Measurements from ENCODE around the gene COMMD3. TPM values are rescaled to one million over a fixed set of nuclear protein-coding genes. Genes with fewer than 3 reads are reported as not detected.

The COMMD3 gene
- total RNA-seq, 1 donor, result 53.9 TPM

- Histone ChIP-seq H3K27me3 (ENCODE audit: insufficient read depth, low read length) (peaks cover 86% of the 10 kb centered on the region), H3K4me3 (ENCODE audit: insufficient read depth, low read length) (no peak overlapping the region)
- TF ChIP-seq CTCF (IDR thresholded peaks at IDR 0.05; ENCODE audit: extremely low read depth, low read depth, low read length), result no peak
Measured at GRCh38 chr10:22343731-22344130, 27.5 kb downstream of the COMMD3 start.

GRCh38 chr10:22344249-22344648 lies 28.1 kb downstream of the COMMD3 start:
- no peak for TF ChIP-seq CTCF (IDR thresholded peaks at IDR 0.05; ENCODE audit: extremely low read depth, low read depth, low read length)
- no peaks in the 10 kb centered on the region for H4K20me1 ChIP-seq (ENCODE audit: insufficient read depth, low read length)
- no peak overlapping the region for H2AFZ ChIP-seq (ENCODE audit: low read length)
- H3K36me3 ChIP-seq (ENCODE audit: insufficient read depth, low read length), result no peaks in the 10 kb centered on the region
- no peaks in the 10 kb centered on the region for H3K79me2 ChIP-seq (ENCODE audit: insufficient read depth, low read length)
- H3K4me1 ChIP-seq (ENCODE audit: insufficient read depth, low read length), result peaks cover 7% of the 10 kb centered on the region
- H3K9me3 ChIP-seq (ENCODE audit: low read depth, low read length), result no peaks in the 10 kb centered on the region
- no peak overlapping the region for H3K4me3 ChIP-seq (ENCODE audit: insufficient read depth, low read length)
- H3K27me3 ChIP-seq (ENCODE audit: insufficient read depth, low read length), result peaks cover 81% of the 10 kb centered on the region
- DNase-seq (ENCODE audit: insufficient read length, low spot score, missing footprints), result no peak
- H3K27ac ChIP-seq (ENCODE audit: low read depth, low read length), result no peak overlapping the region
- H3K4me2 ChIP-seq (ENCODE audit: insufficient read depth, low read length), result no peak overlapping the region

More at GRCh38 chr10:22343731-22344130, 27.5 kb downstream of the COMMD3 start:
- Histone ChIP-seq H3K36me3 (ENCODE audit: insufficient read depth, low read length) (no peaks in the 10 kb centered on the region), H3K4me2 (ENCODE audit: insufficient read depth, low read length) (no peak overlapping the region), H3K79me2 (ENCODE audit: insufficient read depth, low read length) (no peaks in the 10 kb centered on the region), H2AFZ (ENCODE audit: low read length) (no peak overlapping the region), H4K20me1 (ENCODE audit: insufficient read depth, low read length) (no peaks in the 10 kb centered on the region), H3K27ac (ENCODE audit: low read depth, low read length) (no peak overlapping the region), H3K4me1 (ENCODE audit: insufficient read depth, low read length) (peaks cover 7% of the 10 kb centered on the region), H3K9me3 (ENCODE audit: low read depth, low read length) (no peaks in the 10 kb centered on the region)
- no peak for DNase-seq (ENCODE audit: insufficient read length, low spot score, missing footprints)

GRCh38 chr10:22344781-22345300 lies 28.7 kb downstream of the COMMD3 start:
- DNase-seq (ENCODE audit: insufficient read length, low spot score, missing footprints), result no peak
- Histone ChIP-seq H3K27me3 (ENCODE audit: insufficient read depth, low read length) (peaks cover 75% of the 10 kb centered on the region), H3K36me3 (ENCODE audit: insufficient read depth, low read length) (no peaks in the 10 kb centered on the region), H3K4me3 (ENCODE audit: insufficient read depth, low read length) (no peak overlapping the region), H3K27ac (ENCODE audit: low read depth, low read length) (no peak overlapping the region), H4K20me1 (ENCODE audit: insufficient read depth, low read length) (no peaks in the 10 kb centered on the region), H3K79me2 (ENCODE audit: insufficient read depth, low read length) (no peaks in the 10 kb centered on the region), H3K4me1 (ENCODE audit: insufficient read depth, low read length) (peaks cover 7% of the 10 kb centered on the region), H2AFZ (ENCODE audit: low read length) (no peak overlapping the region), H3K4me2 (ENCODE audit: insufficient read depth, low read length) (no peak overlapping the region), H3K9me3 (ENCODE audit: low read depth, low read length) (no peaks in the 10 kb centered on the region)
- TF ChIP-seq CTCF (IDR thresholded peaks at IDR 0.05; ENCODE audit: extremely low read depth, low read depth, low read length), result no peak

- no peak for TF ChIP-seq CTCF (IDR thresholded peaks at IDR 0.05; ENCODE audit: extremely low read depth, low read depth, low read length)
- no peaks in the 10 kb centered on the region for H3K36me3 ChIP-seq (ENCODE audit: insufficient read depth, low read length)
- peaks cover 74% of the 10 kb centered on the region for H3K27me3 ChIP-seq (ENCODE audit: insufficient read depth, low read length)
- H2AFZ ChIP-seq (ENCODE audit: low read length), result no peak within 1 kb of the TSS
- H3K27ac ChIP-seq (ENCODE audit: low read depth, low read length), result no peak within 1 kb of the TSS
- no peak for DNase-seq (ENCODE audit: insufficient read length, low spot score, missing footprints)
- H3K4me3 ChIP-seq (ENCODE audit: insufficient read depth, low read length), result no peak within 1 kb of the TSS
- no peaks in the 10 kb centered on the region for H3K79me2 ChIP-seq (ENCODE audit: insufficient read depth, low read length)
- H3K4me2 ChIP-seq (ENCODE audit: insufficient read depth, low read length), result no peak within 1 kb of the TSS
- H3K4me1 ChIP-seq (ENCODE audit: insufficient read depth, low read length), result peaks cover 7% of the 10 kb centered on the region
- H3K9me3 ChIP-seq (ENCODE audit: low read depth, low read length), result no peaks in the 10 kb centered on the region
- no peaks in the 10 kb centered on the region for H4K20me1 ChIP-seq (ENCODE audit: insufficient read depth, low read length)
Measured at GRCh38 chr10:22345301-22346095, 29.3 kb downstream of the COMMD3 start, which contains the start of gene SPAG6. Gene SPAG6 (plus strand): TSS chr10:22345496. CDS start chr10:22345612, 116 bp downstream.

All from osteoblast (primary cell).